Activated T-helper 1 cell treated with Interleukin-2 at 50 U/mL for 16 hours (primary cell): ENCODE data around the gene SGMS1.
"Not testable (repeated sequence)": the region's sequence is repeated elsewhere in the genome, so short reads cannot be mapped to it uniquely, and the experiment has no call there.

ENCODE experiments used
- DNase-seq: peaks from one replicate; pipeline ENCODE4 v3.0.0-alpha.2; 2020; ENCODE audit warnings: low read depth

The SGMS1 gene

DNA sequence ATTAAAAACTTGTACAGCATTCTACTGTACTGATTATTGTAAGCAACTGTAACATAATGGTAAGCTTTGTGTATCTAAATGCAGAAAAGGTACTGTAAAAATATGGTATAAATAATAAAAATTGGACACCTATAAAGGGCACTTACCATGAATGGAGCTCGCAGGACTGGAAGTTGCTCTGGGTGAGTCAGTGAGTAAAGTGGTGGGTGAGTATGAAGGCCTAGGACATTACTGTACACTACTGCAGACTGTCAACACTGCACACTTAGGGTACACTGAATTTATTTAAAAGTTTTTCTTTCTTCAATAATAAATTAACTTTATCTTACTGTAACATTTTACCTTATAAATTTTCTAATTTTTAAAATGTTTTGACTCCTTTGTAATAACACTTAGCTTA, 253.8 kb downstream of the SGMS1 start:
- no peak for DNase-seq

DNA sequence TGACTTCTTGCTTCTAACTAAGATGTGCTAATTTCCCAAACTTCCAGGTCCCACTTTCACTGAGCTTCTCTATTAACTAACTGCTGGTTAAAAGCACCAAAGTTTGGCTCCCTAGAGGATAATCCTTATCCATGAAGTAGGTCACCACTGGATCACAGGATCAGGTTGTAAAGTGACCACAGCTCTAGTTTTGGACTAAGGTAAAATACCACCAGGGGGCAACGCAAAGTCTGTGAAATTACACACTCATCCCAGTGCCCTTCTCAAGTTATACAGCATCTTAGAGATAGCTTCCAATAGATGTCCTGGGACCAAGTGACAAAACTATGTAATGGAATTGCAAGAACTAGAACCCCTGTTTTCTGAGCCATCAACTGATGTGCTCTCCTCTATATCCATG, 256.0 kb downstream of the SGMS1 start:
- no peak for DNase-seq

DNA sequence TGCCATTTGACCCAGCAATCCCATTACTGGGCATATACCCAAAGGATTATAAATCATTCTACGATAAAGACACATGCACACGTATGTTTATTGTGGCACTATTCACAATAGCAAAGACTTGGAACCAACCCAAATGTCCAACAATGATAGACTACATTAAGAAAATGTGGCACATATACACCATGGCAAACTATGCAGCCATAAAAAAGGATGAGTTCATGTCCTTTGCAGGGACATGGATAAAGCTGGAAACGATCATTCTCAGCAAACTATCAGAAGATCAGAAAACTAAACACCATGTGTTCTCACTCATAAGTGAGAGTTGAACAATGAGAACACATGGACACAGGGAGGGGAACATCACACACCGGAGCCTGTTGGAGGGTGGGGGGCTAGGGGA, 257.3 kb downstream of the SGMS1 start:
- DNase-seq = not testable (repeated sequence)

DNA sequence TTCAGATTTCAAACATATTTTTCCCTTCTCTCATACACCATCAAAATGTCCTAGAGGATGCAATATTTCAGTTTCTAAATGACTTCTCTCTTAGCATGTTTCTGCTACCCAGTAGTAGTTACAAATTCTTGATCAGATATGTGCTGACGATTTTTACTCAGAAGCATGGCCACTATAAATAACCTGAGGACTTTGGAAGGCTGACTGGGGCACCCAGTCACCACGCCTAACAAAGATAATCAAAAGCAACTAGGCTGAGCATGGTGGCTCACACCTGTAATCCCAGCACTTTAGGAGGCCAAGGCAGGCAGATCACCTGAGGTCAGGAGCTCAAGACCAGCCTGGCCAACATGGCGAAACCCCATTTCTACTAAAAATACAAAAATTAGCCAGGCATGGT, 259.0 kb downstream of the SGMS1 start:
- DNase-seq = not testable (repeated sequence)

DNA sequence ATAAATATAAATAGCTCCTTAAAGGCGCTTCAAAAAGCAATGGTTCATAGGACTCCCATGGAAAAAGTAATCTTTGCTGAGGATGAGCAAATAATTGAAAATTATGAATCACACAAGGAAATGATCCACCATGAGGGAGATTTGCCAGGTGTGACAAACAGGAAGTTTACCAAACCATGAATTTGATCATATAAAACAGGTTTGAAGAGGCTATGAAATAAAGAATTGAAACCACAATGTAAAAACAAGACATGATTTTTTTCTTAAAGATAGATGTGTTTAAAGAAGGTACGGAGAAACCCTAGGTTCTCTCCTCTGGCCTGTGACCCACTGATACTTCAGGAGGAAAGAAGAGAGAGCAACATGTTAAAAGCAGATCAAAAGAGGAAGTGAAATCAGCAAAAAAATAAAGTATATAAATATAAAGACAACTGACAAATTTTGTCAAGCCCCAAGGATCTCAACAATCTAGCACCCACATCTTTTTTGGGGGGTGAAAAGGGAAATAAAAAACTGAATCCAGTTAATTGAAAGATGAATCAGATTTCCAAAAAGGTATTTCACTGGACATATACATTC, 261.1 kb downstream of the SGMS1 start:
- no peak for DNase-seq

DNA sequence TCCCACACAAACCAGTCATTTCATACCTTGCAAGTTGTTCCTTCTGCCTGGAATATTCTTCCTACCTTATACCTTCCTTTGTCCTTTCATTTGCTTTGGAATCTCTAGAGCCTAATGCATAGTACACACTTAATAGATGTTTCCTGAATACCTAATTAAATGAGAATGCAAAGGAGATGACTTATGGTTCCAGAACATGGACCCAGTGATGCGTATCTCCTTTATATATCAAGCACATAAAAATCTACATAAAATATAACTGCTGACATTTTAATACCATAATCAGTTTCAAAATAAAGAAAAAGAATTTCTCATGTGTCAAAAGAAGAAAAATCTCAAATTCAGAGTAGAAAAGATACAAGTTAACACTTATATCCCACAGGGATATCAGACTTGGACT, 261.8 kb downstream of the SGMS1 start:
- DNase-seq = no peak

DNA sequence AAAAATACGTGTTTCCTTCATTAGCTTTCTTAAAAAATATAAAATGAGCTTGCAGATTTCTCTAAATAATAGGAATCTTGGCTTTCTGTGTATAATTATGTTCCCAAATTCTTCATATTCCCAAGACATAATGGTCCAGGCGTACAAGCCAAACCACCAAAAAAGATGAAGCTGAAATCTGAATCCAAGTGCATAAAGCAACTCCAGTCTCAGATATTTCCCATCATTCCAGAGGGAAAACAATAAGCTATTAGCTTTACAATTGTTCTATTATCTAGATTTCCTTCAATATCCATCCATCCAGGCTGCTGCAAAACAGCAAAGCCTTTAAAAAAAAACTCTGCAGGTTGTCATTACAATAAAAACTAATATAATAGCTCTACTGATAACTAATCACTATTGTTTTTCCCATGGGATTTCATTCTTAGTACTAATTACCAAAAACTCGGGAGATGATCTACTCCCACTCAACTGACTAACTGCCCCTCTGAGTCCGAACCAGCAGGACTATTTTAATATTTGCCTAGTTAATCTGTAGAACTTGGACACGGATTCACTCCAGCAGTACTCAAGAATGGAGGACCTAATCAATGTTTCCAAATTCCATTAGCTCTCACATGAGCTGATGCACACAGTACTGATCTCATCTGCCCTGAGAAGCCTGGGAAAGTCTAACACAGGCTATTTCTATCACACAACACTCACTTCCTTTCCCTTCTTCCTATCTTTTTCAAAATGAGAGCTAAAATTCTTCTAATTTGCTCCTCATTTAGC, 263.5 kb downstream of the SGMS1 start:
- no peak for DNase-seq

DNA sequence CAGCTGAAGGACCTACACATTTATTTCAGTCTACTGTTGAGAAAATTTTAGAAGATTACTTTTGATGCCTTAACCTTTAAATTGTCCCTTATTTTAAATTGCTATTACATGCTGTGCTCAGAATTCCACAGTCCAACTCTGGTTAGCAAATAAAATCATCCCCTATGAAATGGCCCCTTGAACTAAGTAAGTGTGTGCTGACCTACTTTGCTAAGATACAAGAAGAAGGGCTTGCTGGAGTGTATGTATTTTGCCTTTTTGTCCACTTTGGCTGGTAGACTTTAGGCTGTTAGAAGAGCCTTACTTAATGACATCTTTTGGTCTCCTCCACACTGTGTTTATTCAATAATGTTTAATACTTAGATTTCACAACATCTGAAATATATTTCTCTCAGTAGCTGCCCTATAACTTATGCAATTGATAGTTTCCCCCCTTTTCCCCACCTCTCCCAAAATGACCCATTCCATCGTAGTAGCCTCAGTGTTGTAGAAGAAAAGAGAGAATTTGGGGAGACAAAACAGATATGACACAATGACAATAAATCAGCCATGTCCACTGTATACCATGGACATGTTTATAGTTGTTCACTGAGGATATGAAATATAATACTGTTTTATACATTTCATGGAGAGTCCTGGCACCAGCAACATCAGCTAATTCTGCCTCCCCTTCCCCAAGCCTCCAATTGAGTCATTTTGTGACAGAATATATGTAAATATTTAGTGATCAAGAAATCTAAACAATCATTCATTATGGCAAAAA, 264.6 kb downstream of the SGMS1 start:
- no peak for DNase-seq

DNA sequence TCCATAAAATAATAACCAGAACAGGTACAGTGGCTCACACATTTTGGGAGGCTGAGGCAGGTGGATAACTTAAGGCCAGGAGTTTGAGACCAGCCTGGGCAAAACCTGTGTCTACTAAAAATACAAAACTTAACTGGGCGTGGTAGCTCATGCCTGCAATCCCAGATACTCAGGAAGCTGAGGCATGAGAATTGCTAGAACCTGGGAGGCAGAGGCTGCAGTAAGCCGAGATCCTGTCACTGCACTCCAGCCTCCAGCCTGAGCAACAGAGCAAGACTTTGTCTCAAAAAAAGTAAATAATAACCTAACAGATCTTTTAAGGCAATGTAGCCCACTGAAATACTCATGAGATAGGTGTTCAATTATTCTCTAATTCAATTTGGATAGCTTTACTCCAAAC, 265.3 kb downstream of the SGMS1 start:
- no peak for DNase-seq

DNA sequence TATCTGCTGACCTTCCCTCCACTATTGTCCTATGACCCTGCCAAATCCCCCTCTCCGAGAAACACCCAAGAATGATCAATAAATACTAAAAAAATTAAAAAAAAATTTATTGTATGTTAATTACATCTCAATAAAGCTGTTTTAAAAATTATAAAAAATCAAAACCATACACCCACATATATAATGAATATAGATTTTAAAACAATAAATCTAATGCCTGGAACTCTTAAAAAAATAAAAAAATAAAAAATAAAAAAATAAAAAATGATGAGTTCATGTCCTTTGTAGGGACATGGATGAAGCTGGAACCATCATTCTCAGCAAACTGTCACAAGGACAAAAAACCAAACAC, 267.3 kb downstream of the SGMS1 start:
- DNase-seq = not testable (repeated sequence)

DNA sequence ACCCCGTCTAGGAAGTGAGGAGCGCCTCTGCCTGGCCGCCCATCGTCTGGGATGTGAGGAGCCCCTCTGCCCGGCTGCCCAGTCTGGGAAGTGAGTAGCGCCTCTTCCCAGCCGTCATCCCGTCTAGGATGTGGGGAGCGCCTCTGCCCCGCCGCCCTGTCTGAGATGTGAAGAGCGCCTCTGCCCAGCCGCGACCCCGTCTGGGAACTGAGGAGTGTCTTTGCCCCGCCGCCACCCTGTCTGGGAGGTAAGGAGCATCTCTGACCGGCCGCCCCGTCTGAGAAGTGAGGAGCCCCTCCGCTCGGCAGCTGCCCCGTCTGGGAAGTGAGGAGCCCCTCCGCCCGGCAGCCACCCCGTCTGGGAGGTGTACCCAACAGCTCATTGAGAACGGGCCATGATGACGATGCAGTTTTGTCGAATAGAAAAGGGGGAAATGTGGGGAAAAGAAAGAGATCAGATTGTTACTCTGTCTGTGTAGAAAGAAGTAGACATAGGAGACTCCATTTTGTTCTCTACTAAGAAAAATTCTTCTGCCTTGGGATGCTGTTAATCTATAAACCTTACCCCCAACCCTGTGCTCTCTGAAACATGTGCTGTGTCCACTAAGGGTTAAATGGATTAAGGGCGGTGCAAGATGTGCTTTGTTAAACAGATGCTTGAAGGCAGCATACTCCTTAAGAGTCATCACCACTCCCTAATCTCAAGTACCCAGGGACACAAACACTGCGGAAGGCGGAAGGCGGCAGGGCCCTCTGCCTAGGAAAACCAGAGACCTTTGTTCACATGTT, 267.9 kb downstream of the SGMS1 start:
- DNase-seq = not testable (repeated sequence)

DNA sequence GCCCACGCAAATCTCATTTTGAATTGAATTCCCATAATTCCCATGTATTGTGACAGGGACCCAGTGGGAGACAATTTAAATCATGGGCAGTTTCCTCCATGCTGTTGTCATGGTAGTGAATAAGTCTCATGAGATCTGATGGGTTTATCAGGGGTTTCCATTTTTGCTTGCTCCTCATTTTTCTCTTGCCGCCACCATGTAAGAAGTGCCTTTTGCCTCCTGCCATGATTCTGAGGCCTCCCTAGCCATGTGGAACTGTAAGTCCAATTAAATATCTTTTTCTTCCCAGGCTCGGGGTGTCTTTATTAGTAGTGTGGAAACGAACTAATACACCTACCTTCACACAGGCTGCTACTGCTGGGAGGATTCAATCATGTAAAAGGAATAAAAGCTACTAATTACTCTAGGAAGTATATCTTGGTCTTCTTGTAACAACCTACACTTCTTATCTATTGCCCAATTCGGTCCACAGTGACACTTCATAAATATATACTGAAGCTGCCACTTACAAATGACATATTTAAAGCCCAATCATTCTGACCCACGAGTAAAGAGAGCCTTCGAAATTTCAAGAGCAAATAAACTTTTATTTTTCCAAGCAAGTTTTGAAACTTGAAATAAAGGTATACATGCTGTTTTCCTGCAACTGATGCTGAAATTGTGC, 272.1 kb downstream of the SGMS1 start:
- no peak for DNase-seq

DNA sequence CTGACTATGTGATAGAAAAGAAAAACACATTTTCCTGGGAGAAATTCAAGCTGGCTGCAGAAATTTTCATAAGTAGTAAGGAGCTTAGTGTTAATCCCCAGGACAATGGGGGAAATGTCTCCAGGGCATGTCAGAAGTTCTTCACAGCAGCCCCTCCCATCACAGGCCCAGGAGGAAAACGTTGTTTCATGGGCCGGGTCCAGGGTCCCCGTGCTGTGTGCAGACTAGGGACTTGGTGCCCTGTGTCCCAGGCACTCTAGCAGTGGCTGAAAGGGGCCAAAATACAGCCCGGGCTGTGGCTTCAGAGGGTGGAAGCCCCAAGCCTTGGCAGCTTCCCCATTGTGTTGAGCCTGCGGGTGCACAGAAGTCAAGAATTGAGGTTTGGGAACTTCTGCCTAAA, 273.4 kb downstream of the SGMS1 start:
- no peak for DNase-seq

DNA sequence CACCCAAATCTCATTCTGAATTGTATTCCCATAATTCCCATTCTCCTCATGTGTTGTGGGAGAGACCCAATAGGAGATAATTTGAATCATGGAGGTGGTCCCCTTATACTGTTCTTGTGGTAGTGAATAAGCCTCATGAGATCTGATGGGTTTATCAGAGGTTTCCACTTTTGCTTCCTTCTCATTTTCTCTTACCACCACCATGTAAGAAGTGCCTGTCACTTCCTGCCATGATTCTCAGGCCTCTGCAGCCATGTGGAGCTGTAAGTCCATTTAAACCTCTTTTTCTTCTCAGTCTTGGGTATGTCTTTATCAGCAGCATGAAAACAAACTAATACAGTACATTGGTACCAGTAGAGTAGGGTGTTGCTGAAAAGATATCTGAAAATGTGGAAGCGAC, 274.2 kb downstream of the SGMS1 start:
- DNase-seq = no peak

DNA sequence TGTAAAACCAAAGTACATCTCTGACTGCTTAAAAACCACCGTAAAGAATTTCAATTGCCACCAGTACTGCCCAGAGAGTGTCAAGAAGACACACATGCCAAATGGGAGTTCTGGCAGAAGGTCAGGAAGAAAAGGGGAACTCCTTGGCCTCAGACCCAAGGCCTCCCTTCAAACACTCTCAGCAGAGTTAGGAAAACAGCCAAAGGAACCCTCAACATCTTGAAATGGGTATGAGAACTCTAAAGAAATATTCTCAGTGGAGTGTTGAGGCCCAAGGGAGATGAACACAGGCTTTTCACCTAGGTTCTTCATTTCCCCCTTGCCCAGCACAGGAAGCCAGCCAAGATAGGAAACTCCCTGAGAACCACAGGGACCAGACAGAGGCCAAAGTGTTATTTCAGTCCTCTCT, 276.4 kb downstream of the SGMS1 start:
- DNase-seq = no peak

DNA sequence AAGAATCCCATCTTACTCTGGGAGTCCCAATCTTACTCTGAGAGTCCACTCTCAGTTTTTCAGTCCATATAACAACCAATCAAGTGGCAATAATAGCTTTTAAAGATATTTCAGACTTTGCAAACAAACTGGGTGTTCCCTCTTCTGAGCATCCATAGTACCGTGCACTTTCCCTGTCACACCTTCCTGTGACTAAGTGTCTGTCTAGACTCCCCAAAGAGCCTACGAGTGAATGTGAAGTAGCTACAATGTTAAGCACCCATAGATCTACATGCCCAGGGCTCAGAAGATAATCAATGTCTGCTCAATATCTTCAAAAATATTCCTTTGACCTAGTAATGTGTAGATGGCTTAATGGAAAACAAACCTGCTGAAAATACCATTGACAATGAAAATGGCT, 276.8 kb downstream of the SGMS1 start:
- DNase-seq = no peak

DNA sequence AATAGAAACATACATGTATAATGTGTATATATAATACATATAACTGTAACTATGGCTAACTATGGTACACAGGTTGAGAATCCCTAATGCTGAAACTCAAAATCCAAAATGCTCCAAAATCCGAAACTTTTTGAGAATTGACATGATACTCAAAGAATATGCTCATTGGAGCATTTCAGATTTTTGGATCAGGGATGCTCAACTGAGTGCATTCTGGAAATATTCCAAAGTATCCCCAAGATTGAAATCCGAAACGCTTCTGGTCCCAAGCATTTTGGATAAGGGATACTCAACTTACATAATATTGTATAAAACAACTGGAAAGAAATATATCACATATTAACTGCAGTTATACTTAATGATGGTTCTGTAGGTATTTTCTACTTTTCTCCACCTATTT, 278.2 kb downstream of the SGMS1 start:
- no peak for DNase-seq

DNA sequence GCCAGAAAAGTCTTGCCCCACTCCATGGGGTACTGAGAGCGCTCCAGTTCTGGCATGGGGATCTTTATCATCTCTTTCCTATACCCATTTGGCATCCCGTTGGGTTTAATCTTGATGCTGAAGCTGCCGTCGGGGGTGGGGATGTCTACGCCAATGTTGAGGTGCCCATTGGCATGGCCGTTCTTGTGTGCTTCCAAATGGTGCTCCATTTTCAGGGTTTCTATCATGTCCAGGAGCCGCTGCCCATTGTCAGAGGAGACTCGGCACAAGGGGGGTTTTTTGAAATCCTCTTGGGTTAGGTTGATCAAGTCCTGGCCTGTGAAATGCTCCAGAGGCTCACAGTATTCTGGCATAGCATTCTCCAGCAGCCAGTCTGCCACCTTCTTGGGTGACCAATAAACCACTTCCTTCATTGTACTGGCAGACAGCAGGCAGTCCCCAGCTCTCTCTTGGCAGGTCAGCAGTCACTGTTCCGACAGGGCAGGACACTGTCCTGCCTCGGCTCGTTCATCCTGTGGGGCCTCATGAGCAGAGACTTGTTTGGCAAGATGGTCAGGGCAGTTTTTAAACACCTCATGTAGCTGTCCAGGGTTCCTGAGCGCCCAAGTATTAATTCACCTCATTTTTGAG, 279.9 kb downstream of the SGMS1 start:
- no peak for DNase-seq

DNA sequence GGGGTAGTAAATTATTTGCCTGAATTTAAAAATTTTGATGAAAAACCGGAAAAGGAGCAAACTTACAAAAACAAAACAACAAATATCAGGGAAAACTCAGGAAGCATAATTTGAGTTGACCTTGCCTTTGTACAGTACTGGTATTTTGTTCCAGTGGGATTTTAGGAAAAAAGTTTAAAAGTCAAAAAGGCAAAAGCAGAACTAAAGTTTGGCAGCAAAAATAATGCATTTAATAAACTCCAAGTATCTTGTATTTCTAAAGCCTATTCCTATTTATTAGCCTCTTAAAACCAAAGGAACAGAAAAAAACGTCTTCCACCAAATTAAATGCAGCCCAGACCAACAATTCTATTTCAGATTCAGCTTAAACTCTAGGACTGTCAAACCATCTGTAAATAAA, 281.8 kb downstream of the SGMS1 start:
- DNase-seq = no peak

DNA sequence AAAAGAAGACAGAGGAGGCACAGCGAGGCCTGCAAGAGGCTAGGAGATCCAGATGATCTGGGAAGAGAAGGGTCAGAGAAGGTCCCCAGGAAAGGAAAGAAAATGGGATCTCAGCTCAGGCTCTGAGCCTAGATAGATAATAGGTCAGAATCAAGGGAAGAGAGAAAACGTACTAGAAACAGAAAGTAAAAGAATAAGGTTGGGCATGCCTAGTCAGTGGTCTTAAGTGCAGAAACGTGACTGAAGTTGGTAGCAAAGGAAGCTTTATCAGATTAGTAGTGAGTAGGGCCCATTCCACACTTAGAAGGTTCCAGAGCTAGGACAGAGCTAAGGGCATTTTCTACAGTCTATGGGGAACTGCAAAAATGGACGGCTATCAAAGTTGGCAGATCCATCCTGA, 287.6 kb downstream of the SGMS1 start:
- no peak for DNase-seq

DNA sequence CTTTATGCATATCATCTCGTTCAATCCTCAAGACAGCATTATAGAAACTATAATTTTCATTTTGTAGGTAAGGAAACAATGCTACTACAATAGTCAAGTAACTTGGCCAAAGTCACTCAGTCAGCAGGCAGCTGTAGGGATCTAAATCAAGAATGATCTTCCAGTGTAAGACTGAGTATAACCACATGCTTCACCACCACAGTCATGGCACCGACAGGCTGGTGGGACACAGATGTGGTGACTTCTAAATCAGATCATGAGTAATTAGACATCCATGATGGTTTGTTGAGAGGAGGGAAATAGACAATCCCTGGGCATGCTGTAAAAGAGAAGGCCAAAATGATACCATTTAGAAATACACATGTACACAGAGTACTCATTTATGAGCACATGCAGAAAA, 288.4 kb downstream of the SGMS1 start:
- no peak for DNase-seq

DNA sequence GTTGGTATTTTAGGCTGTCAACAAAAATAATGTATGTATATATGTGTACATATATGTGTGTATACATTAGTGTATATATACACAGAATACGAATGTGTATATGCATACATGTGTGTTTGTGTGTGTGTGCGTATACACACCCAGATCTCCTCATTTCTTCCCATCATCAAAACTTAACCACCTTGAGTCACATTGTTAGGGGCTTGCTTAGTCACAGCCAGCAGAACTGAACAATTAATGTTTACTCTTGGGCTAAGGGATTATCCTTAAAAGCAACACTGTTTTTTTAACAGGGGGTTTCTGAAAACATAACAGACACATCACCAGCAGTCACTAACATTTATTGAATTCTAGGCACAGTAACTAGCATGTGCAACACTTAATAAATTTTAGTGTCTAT, 289.5 kb downstream of the SGMS1 start:
- DNase-seq = no peak
